HG03159 (cell line): ENCODE measurements around the gene DYSF.
A peak's percentile ranks its signal among the peaks of the same experiment; 100 is the strongest.

Experiments used
- ATAC-seq: cut with Tn5 transposase; IDR thresholded peaks from one replicate; pipeline ENCODE4 v1.9.1; 2021; ENCODE audit warnings: mild to moderate bottlenecking, moderate library complexity; ENCODE audit not compliant: unreplicated experiment

The DYSF gene

GRCh38 chr2:71496156-71496770 is 42.9 kb downstream of the DYSF start:
- ATAC-seq: no peak

- no peak for ATAC-seq
Observed at GRCh38 chr2:71498261-71498701, 44.9 kb downstream of the DYSF start.

- no peak for ATAC-seq
Observed at GRCh38 chr2:71499691-71500090, 46.3 kb downstream of the DYSF start.

- no peak for ATAC-seq
Observed at GRCh38 chr2:71500426-71501079, 47.2 kb downstream of the DYSF start.

- no peak for ATAC-seq
Observed at GRCh38 chr2:71502941-71503738, 49.8 kb downstream of the DYSF start.

- no peak for ATAC-seq
Observed at GRCh38 chr2:71503837-71504236, 50.5 kb downstream of the DYSF start.

GRCh38 chr2:71504611-71505010 is 51.2 kb downstream of the DYSF start:
- no peak for ATAC-seq

- ATAC-seq: no peak
Observed at GRCh38 chr2:71505086-71505769, 51.9 kb downstream of the DYSF start.

- ATAC-seq: no peak
Observed at GRCh38 chr2:71505770-71506140, 52.4 kb downstream of the DYSF start.

- ATAC-seq: no peak
Observed at GRCh38 chr2:71506222-71507153, 53.1 kb downstream of the DYSF start.

GRCh38 chr2:71507476-71507875 is 54.1 kb downstream of the DYSF start:
- ATAC-seq: no peak

GRCh38 chr2:71510196-71510807 is 56.9 kb downstream of the DYSF start:
- ATAC-seq: peak; percentile 64

GRCh38 chr2:71510938-71511337 is 57.6 kb downstream of the DYSF start:
- no peak for ATAC-seq

- no peak for ATAC-seq
Observed at GRCh38 chr2:71511776-71512175, 58.4 kb downstream of the DYSF start.

GRCh38 chr2:71512386-71512785 is 59.0 kb downstream of the DYSF start:
- ATAC-seq: no peak

- ATAC-seq: no peak
Observed at GRCh38 chr2:71513096-71513495, 59.7 kb downstream of the DYSF start.

- ATAC-seq: no peak
Observed at GRCh38 chr2:71513721-71514120, 60.4 kb downstream of the DYSF start.

GRCh38 chr2:71516253-71516888 is 63.0 kb downstream of the DYSF start:
- no peak for ATAC-seq

GRCh38 chr2:71517851-71518250 is 64.5 kb downstream of the DYSF start:
- no peak for ATAC-seq
